Measurements from ENCODE around the gene MAN2A2.

- no peak for TF ChIP-seq CTCF (IDR thresholded peaks at IDR 0.05; ENCODE audit: control extremely low read depth in 1 of 3, insufficient read depth in 1 of 3, low read depth in 1 of 3, low read length in 3 of 3)
- no peak for TF ChIP-seq EZH2 (IDR thresholded peaks at IDR 0.05; ENCODE audit: low read depth, low read length, severe bottlenecking)
- TF ChIP-seq EGR1 (IDR thresholded peaks at IDR 0.05; ENCODE audit: borderline replicate concordance, low read depth, low read length): no peak
- TF ChIP-seq CHD2 (IDR thresholded peaks at IDR 0.05; ENCODE audit: low read length): no peak
- no peak for TF ChIP-seq CTBP2 (IDR thresholded peaks at IDR 0.05; ENCODE audit: borderline replicate concordance, insufficient read depth, insufficient read length, low read length)
These were observed 45.4 kb downstream of the MAN2A2 start for GRCh38 chr15:90948506-90948905.
